ENCODE results near the gene CTAGE4.
"Not testable (repeated sequence)": the region's sequence is repeated elsewhere in the genome, so short reads cannot be mapped to it uniquely, and the experiment has no call there.

GRCh38 chr7:144179165-144179479 is 4.1 kb upstream of the CTAGE4 start:
- not testable (repeated sequence) for TF ChIP-seq SP1 (CRISPR knock-in tag; IDR thresholded peaks at IDR 0.05); HDAC2 (IDR thresholded peaks at IDR 0.05); ZNF644 (tag; IDR thresholded peaks at IDR 0.05; ENCODE audit: low read depth); NFRKB (IDR thresholded peaks at IDR 0.05; ENCODE audit: low read depth); HNRNPK (IDR thresholded peaks at IDR 0.05; ENCODE audit: low read depth, low read length, poor library complexity, severe bottlenecking); E2F6 (IDR thresholded peaks at IDR 0.05; ENCODE audit: borderline replicate concordance in 1 of 2, extremely low read depth in 1 of 2, insufficient read depth in 1 of 2, insufficient read length in 1 of 2, low read depth in 1 of 2, low read length in 1 of 2, poor library complexity in 1 of 2, severe bottlenecking in 1 of 2); POLR3A (IDR thresholded peaks at IDR 0.05; ENCODE audit: borderline replicate concordance, extremely low read depth, insufficient read depth, insufficient read length); FIP1L1 (IDR thresholded peaks at IDR 0.05; ENCODE audit: low read depth, low read length, poor library complexity, severe bottlenecking)

All from K562 (cell line).